Transverse colon (tissue), 4 donors: ENCODE data around the gene TACC2. TPM values are rescaled to one million over a fixed set of nuclear protein-coding genes. Genes with fewer than 3 reads are reported as not detected.
A peak's percentile ranks its signal among the peaks of the same experiment; 100 is the strongest.

Experiments used
- DNase-seq: peaks from one replicate; pipeline ENCODE4 v3.0.0-alpha.2; 2019
- H3K27ac ChIP-seq, 4 donors: fragments of 200-600 bp; sonication (generic); 2 replicates each; pipeline ENCODE4 v1.5.1; 2016 to 2018; ENCODE audit warnings: inconsistent platforms in 4 of 4
- H3K27me3 ChIP-seq: fragments of 200-600 bp; sonication (generic); 2 replicates; pipeline ENCODE4 v1.5.1; 2017; ENCODE audit warnings: inconsistent platforms
- H3K36me3 ChIP-seq, 4 donors: fragments of 200-600 bp; sonication (generic); 2 replicates each; pipeline ENCODE4 v1.5.1; 2017 to 2019; ENCODE audit warnings: inconsistent platforms in 4 of 4
- H3K4me1 ChIP-seq, 4 donors: fragments of 200-600 bp; sonication (generic); 2 replicates each; pipeline ENCODE4 v1.5.1; 2017 to 2020; ENCODE audit warnings: inconsistent platforms in 4 of 4
- H3K4me3 ChIP-seq, 4 donors: fragments of 200-600 bp; sonication (generic); 1 replicate in 1 of 4; 2 replicates in 3 of 4; pipeline versions ENCODE4 v1.5.1 to v1.6.1; 2017 to 2019; ENCODE audit warnings: inconsistent platforms in 4 of 4
- H3K9me3 ChIP-seq, 2 donors: fragments of 200-600 bp; sonication (generic); 2 replicates each; pipeline ENCODE4 v1.5.1; 2017 to 2019; ENCODE audit warnings: inconsistent platforms in 2 of 2
- EP300 ChIP-seq: sonication (generic); formaldehyde crosslinking; IDR thresholded peaks from one replicate; pipeline ENCODE4 v1.6.1; 2017; ENCODE audit warnings: antibody characterized with exemption, low read depth
- POLR2A ChIP-seq: fragments of 450-650 bp; IDR thresholded peaks from one replicate; pipeline ENCODE4 v1.6.1; 2016; ENCODE audit warnings: antibody characterized with exemption, mild to moderate bottlenecking, moderate library complexity
- POLR2AphosphoS5 ChIP-seq, 3 donors: sonication (generic); formaldehyde crosslinking; IDR thresholded peaks; one replicate each; pipeline ENCODE4 v1.6.1; 2016; ENCODE audit warnings: antibody characterized with exemption in 3 of 3
- WGBS, 2 donors: methylation state at CpG; one replicate each; pipeline ENCODE4 v1.1.5; 2018; ENCODE audit warnings: low coverage in 1 of 2; 5-methylcytosine and 5-hydroxymethylcytosine counted together
- in situ Hi-C, 4 donors: fragments of 200-750 bp; cut with MboI; loops; one replicate each; pipeline versions ENCODE4 v1.15.0 to v1.15.1; 2017; ENCODE audit warnings: low sequenced_read_pairs in 3 of 4, low pct_ligation_motif_present in 1 of 4, low pct_unique_long_range_greater_than_20kb in 1 of 4
- intact Hi-C: fragments of 100-400 bp; cut with DNase I; formaldehyde crosslinking; loops from one replicate; pipeline ENCODE4 v1.15.1; 2023; ENCODE audit warnings: low total_unique reads
- total RNA-seq, 4 donors: library from RNA; depleted of rRNA; stranded (reverse); fragments of >200 nt; gene quantifications; one replicate each; pipeline ENCODE4 v1.1.0, GENCODE V29; 2016
- TF ChIP-seq, protein P1 (sequence below), 5 experiments: fragments of 200-600 bp in 3 of 5; fragments of 450-650 bp in 2 of 5; sonication (generic) in 3 of 5; IDR thresholded peaks; 1 replicate in 2 of 5; 2 replicates in 3 of 5; pipeline ENCODE4 v1.5.1; 2016 to 2017; ENCODE audit warnings: antibody characterized with exemption in 5 of 5, inconsistent platforms in 3 of 5, mild to moderate bottlenecking in 2 of 5, moderate library complexity in 1 of 5

Gene TACC2
- total RNA-seq, 4 donors from 2014 or later = 65.9 to 178 (median 101) TPM

DNA sequence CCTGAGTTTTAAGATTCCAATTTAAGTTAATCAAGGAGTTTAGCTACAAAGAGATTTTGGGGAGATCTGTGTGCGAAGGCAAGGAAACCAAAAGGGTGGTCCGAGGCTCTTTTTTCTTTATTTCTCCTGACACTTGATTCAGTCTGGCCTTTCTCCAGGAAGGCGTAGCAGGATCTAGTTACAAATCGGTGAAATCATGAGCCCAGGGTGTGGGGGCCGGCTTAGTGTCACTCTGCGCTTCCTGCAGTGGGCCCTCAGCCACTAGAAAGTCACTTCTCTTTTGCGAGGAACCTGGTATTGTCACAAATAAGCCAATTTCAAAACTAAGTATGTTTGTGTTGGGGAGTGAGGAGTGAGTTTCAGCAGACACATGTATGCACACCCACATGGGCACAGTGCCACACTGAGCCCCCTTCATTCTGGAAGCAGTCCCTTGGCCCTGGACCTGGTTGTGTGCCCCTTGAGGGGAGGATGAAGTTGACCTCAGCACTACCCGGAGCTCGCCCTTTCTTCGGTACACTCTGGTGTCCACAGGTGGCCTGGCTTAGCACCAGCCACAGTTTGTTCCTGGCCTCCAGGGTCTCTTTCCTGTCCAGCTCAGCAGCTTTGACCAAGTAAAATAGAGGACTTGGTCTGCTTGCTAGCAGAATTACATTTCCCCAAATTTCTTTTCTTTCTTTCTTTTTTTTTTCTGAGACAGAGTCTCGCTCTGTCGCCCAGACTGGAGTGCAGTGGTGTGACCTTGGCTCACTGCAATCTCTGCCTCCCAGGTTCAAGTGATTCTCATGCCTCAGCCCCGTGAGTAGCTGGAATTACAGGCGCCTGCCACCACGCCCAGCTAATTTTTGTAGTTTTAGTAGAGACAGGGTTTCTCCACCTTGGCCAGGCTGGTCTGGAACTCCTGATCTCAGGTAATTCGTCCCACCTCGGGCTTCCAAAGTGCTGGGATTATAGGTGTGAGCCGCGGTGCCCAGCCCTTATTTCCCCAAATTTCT, 198.2 kb downstream of the TACC2 start:
- no peaks in the 10 kb centered on the region for H3K9me3 ChIP-seq
- intact Hi-C loops = no loop called here
- no peak overlapping the region for H3K27ac ChIP-seq
- no peak overlapping the region for H3K4me3 ChIP-seq
- WGBS, 2 donors = 80 to 81% methylated on average over 8 to 19 of the region's 19 CpGs
- peaks cover 5 to 21% (median 9%) of the 10 kb centered on the region in 4 donors for H3K4me1 ChIP-seq
- no peak for TF ChIP-seq EP300
- TF ChIP-seq POLR2A = no peak
- TF ChIP-seq POLR2AphosphoS5 (IDR thresholded peaks at IDR 0.05) = no peak
- TF ChIP-seq, protein P1, sequence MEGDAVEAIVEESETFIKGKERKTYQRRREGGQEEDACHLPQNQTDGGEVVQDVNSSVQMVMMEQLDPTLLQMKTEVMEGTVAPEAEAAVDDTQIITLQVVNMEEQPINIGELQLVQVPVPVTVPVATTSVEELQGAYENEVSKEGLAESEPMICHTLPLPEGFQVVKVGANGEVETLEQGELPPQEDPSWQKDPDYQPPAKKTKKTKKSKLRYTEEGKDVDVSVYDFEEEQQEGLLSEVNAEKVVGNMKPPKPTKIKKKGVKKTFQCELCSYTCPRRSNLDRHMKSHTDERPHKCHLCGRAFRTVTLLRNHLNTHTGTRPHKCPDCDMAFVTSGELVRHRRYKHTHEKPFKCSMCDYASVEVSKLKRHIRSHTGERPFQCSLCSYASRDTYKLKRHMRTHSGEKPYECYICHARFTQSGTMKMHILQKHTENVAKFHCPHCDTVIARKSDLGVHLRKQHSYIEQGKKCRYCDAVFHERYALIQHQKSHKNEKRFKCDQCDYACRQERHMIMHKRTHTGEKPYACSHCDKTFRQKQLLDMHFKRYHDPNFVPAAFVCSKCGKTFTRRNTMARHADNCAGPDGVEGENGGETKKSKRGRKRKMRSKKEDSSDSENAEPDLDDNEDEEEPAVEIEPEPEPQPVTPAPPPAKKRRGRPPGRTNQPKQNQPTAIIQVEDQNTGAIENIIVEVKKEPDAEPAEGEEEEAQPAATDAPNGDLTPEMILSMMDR (IDR thresholded peaks at IDR 0.05) = no peak
- in situ Hi-C loops = no loop called here
- DNase-seq = no peak
- no peaks in the 10 kb centered on the region for H3K27me3 ChIP-seq
- no peaks in the 10 kb centered on the region for H3K36me3 ChIP-seq

GRCh38 chr10:122188706-122189105, 199.7 kb downstream of the TACC2 start:
- WGBS, 2 donors = 86% methylated on average over 11 of the region's 11 CpGs; no CpG with 5 or more reads in 1 of the 2 donors
- Histone ChIP-seq H3K4me1 (peaks cover 5 to 19% (median 9%) of the 10 kb centered on the region in 4 donors), H3K9me3 (no peaks in the 10 kb centered on the region), H3K4me3 (no peak overlapping the region), H3K36me3 (no peaks in the 10 kb centered on the region), H3K27me3 (no peaks in the 10 kb centered on the region), H3K27ac (peak overlapping the region in 1 of 4 donors; percentile 7)
- TF ChIP-seq, protein P1 (IDR thresholded peaks at IDR 0.05) = no peak
- TF ChIP-seq POLR2A (no peak), EP300 (no peak), POLR2AphosphoS5 (IDR thresholded peaks at IDR 0.05) (no peak)
- intact Hi-C loops (no loop called here), in situ Hi-C loops (no loop called here)
- DNase-seq = no peak

- no peaks in the 10 kb centered on the region for H3K9me3 ChIP-seq
- H3K27me3 ChIP-seq = no peaks in the 10 kb centered on the region
- DNase-seq = no peak
- intact Hi-C loops = no loop called here
- TF ChIP-seq, protein P1 (IDR thresholded peaks at IDR 0.05) = no peak
- TF ChIP-seq EP300 (no peak), POLR2A (no peak), POLR2AphosphoS5 (IDR thresholded peaks at IDR 0.05) (no peak)
- in situ Hi-C loops = no loop called here
- no peak overlapping the region for H3K4me3 ChIP-seq
- peak overlapping the region in 1 of 4 donors; percentile 7 for H3K27ac ChIP-seq
- H3K4me1 ChIP-seq = peaks cover 5 to 19% (median 9%) of the 10 kb centered on the region in 4 donors
- no peaks in the 10 kb centered on the region for H3K36me3 ChIP-seq
- WGBS, 2 donors = 88 to 100% methylated on average over 1 to 5 of the region's 5 CpGs
These were observed 200.2 kb downstream of the TACC2 start for GRCh38 chr10:122189185-122189584.

- WGBS, 2 donors = 50 to 51% methylated on average over 9 to 19 of the region's 19 CpGs
These were observed 201.4 kb downstream of the TACC2 start for GRCh38 chr10:122190176-122190943.

More at GRCh38 chr10:122190176-122190943, 201.4 kb downstream of the TACC2 start:
- no peaks in the 10 kb centered on the region for H3K9me3 ChIP-seq
- DNase-seq = peak; percentile 26
- no peaks in the 10 kb centered on the region for H3K27me3 ChIP-seq
- H3K4me1 ChIP-seq = peaks cover 5 to 19% (median 9%) of the 10 kb centered on the region in 4 donors
- intact Hi-C loops (no loop called here), in situ Hi-C loops (no loop called here)
- no peak overlapping the region for H3K4me3 ChIP-seq
- TF ChIP-seq POLR2AphosphoS5 (IDR thresholded peaks at IDR 0.05) = peak in 1 of 3 donors; percentile 5
- TF ChIP-seq, protein P1 (IDR thresholded peaks at IDR 0.05) = no peak
- H3K27ac ChIP-seq = peak overlapping the region; percentile 0 to 61 (median 24)
- H3K36me3 ChIP-seq = no peaks in the 10 kb centered on the region
